Effector CD8-positive, alpha-beta T cell (primary cell): ENCODE results near the gene SENP1.

ENCODE experiments used
- DNase-seq: peaks from one replicate; lab custom pipeline; 2025; lab: John Stamatoyannopoulos, UW

The SENP1 gene

DNA sequence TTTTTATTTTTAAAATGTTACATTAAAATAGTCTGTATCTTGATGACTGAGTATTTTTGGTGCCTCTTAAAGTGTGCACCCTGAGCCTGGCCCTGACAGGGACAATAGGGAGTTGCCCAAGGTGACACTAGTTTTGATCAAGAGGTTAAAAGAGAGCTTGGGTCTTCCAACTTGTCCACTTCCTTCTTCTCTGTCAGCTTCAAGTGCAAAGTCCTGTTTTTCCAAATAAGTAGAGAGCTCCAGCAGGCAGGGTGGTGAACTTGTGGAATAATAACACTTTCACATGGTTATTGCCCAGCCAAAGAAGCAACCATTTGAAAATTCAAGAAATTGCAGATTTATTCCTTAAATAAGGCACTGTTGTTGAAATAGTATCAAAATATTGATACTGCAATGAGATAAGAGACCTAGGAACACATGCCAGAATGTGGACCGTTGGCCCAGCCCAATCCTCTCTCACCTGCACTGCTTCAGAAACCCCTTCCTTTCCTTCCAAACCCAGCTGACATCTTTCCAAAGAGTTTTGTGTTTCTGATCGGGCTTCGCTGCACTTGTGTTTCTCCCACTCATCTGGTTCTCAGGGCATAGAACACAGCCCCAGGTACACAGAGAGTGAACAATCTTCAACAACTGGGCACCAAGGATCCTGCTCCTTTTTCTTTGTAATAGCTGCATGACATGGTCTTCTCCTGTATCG is 87.8 kb downstream of the SENP1 start:
- no peak for DNase-seq

DNA sequence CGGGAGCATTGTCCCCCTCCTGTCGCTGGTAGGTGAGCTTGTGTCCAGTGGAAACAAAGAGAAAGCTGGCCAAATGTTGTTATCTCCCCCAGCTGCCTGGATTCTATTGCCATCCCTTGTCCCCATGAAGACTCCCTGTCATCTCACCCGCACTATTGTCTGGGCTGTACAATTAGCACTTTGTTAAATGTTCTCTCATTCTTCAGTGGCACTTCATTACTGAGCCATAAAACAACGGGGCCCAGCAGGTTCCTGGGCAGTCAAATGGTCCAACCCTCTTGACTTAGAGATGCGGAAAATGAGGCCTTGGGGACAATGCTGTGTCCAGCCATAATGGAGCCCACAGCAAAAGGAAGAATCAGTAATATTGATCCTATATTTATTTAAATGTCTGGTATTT is 88.4 kb downstream of the SENP1 start:
- DNase-seq: no peak

- DNase-seq: no peak
Observed at GRCh38 chr12:48016373-48017020, 89.4 kb downstream of the SENP1 start.

DNA sequence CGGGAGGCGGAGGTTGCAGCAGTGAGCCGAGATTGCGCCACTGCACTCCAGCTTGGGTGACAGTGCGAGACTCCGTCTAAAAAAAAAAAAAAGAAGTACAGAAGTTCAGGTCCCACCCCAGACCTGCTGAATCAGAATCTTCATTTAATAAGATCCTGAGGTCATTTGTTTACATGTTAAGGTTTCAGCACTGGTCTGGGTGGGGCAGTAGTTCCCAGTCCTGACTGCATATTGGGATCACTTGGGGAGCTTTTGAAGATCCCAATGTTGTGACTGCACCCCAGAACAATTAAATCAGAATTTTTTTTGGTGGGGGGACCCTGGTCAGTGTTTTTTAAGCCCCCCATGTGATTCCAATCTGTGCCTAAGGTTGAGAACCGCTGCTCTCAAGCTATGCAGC is 89.9 kb downstream of the SENP1 start:
- DNase-seq: no peak

DNA sequence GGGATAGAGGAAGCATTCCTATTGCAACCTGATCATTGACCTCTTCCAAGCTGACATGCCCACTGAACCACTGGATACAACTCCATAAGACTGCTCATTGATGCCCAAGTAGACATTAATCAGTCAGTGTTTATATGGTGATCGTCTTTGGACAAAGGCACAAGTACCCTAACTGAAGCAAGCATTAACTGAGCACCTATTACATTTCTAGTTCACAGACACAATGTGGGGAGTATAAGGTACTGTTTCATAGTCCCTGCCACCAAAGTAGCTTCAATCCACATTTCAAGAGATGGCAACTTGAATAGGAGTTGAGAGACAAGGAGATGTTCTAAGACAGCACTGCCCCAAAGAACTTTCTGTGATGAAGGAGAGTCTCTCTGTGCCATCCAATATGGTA is 90.8 kb downstream of the SENP1 start:
- DNase-seq: no peak

DNA sequence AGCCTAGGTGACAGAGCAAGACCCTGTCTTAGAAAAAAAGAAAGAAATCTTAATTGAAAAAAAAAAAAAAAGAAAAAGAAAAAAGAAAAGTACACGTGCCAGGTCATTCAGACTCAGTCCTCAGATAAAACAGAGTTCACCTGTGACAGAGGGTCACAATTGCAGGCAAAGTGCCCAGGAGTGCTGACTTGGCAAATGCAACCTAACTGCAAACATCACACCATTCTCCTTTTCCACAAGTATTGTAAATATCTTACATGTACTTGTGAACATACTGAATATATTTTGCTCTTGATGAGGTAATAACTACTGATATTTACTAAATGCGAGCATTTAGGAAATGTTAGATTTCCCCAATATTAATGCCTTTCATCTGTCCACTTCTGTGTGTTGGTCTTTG is 92.6 kb downstream of the SENP1 start:
- no peak for DNase-seq

- DNase-seq: no peak
Observed at GRCh38 chr12:48012070-48012469, 93.8 kb downstream of the SENP1 start.

GRCh38 chr12:48010366-48010970 is 95.4 kb downstream of the SENP1 start:
- no peak for DNase-seq

DNA sequence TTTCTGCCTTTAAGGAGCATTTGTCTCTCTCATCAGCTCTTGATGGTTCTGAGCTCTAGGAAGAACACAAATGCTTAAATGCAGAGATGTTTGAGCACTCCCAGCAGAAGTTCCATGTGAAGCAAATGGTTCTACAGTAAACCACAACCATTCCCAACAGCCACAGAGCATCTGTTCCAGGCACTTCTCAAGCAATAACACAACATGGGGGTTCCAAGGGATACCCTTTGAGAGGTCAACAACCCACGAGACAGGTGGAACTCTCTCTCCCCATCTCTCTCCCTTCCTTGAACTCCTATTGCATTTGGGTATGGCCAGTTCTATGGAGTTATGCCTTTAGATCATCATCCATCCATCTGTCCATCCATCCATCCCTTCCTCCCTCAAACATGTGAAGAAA is 96.4 kb downstream of the SENP1 start:
- DNase-seq: no peak

- no peak for DNase-seq
Observed at GRCh38 chr12:48008950-48009349, 96.9 kb downstream of the SENP1 start.

DNA sequence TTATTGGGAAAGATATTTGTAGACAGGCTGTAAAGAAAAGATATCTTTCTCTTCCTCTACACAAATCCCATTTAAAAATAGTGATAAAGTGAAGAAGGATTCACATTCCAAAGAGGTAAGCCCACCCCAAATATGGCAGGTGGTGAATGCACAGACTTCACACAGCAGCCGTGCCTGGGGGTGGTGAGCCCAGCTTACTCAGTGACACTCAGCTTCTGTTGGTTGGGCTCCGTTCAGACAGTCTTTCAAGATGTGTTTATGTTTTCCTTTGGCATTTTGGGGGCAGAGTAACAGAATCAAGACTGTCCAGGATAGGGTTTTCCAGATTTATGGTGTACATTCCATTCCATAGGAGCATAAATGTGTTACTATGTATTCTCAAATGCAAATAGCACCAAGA is 97.5 kb downstream of the SENP1 start:
- no peak for DNase-seq

DNA sequence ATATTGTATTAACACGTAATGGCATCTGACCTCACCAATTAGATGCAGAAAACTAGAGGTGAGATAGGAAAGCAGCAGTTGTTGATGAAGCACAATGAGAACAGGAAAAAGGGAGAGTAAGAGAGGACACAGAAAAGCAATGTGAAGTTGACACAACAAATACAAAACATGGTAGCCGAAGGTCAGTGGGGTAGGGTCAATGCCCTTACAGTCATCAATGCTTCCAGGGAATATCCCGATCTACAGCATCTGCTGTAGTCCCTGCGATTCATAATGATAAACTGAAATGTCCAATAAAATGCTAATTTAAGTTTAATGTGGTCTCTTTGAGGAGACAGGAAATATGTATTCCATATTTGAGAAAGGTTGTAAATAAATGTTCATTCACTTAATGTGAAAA is 98.7 kb downstream of the SENP1 start:
- no peak for DNase-seq

DNA sequence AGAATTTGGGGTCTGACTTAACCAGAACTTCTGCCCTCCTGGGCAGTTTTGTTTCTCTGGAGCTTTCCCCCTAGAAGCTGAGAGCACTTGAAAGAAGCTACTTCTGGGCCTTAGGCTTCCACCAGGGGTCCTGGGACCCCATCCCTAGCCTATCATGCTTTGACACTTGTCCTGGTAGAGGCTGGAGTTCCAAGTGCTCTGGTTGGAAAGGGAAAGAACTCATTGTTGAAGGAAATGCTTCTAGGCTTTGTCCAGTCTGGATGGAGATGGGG is 100.2 kb downstream of the SENP1 start:
- no peak for DNase-seq

- DNase-seq: no peak
Observed at GRCh38 chr12:48005001-48005749, 100.7 kb downstream of the SENP1 start.

GRCh38 chr12:48004053-48004941 is 101.6 kb downstream of the SENP1 start, which contains the start of gene COL2A1:
TSS of gene COL2A1 (minus strand) at chr12:48004476. CDS start at chr12:48004321, 155 bp downstream.
- DNase-seq: no peak

DNA sequence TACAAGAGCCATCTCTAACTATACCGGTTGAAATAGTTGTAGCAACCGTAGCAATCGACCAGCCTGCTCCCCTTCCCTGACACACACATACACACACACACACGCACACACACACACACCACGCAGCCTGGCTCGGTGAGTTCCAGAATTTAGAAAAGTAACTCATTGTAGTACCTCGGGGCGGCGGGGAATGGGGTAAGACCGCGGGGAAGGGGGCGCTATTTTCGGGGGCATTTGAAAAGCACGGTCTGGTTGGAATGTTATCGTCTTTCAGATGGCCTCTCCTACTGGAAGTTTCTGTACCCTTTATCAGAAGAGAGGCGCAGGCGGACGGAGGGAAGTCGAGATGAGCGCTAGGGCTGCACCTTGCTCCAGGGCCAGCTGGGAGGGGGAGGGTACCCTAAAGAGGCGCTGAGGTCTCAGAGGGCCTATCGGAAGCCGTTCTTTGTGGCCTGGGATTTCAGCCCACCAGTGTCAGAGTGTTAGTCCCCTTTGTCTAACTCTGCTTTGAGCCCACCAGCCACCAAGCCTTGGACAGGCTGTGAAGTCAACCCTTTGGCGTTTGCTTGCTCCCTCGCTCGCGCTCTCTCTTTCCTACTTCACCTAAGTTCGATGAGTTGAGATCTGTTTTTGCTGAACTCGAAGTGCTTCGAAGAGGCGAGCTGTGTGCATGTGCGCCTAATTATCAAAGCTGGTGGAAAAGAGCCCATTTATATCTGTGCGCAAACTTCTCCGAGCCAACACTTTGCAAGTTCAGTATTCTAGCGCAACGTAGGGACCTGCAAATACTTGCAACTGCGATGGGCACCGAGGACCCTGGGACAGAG is 102.4 kb downstream of the SENP1 start:
- no peak for DNase-seq

DNA sequence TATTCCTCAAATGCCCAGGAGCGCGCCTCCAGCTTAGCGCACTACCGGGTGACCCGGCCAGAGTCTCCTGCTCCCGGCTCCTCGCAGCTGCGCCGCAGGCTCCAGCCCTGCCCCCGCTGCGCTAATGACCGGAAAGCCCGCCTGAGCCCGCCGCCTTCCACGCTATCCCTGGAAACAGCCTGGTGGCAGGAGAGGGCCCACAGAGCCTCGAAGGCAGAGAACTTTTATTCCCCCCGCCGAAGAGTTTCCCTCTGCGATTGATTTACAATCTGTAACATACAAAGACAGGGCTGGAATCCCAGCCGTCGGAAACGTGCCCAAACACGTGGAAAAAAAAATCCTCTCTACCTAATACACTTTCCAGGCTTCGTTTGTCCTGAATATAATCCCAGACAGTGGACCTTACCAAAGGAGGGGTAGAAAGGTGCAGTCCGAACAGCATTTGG is 103.1 kb downstream of the SENP1 start:
- DNase-seq: no peak

DNA sequence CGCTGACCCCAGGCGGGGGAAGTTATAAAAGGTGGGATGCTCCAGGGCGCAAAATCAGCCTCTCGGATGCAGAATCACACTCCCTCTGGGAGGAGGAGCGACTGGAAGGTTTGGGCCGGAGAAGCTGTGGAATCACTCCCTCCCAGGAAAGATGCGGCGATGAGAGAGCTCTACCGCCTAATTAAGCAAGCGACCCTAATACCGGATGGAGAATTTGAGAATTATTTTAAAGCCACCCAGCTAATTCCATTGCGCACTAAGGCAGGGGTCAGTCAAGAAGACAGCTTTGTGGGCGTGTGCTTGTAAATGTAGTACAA is 103.5 kb downstream of the SENP1 start:
- no peak for DNase-seq

DNA sequence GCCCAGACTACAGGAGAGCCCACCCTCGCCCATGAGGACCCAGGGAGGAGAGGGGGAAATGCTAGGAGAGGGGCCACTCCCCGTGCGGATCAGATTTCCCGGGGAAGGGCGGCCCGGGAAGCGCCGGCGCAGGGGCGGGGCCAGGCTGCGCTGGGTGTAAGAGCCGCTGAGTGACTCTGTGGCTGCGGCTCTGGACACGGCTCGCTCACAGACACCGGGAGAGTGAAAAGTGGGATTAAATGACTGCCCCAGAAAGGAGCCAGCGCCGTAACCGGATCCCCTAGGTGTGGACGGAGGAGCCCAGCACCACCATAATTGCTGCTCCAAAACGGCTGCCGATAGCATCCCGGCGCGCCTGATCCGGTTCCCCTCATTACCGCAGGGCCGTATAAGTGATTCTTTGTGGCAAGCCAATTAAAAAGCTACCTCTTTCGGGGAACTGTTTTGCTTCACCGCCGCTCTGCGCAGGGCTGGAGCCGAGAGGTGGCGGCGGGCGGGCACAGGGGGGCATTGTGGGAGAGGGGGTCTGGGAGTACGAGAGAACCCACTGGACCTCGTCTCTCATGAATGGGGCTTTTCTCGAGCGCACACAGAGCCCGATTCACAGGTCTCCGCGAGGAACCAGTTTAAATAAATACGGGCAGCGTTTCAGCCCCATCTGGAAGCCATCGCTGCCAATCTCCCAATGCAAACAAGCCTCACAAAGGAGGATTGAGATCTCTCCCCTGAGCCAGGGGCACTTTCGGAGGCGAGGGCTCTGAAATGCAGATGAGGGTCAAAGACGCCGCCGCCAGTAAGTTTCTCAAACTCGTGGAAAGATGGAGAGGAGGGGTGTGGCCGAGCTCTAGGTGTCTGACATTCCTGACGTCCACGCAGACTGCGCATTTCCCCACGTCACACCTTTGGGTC is 104.1 kb downstream of the SENP1 start:
- DNase-seq: no peak
